ENCODE data around the gene MBNL2.
A peak's percentile ranks its signal among the peaks of the same experiment; 100 is the strongest.

DNA sequence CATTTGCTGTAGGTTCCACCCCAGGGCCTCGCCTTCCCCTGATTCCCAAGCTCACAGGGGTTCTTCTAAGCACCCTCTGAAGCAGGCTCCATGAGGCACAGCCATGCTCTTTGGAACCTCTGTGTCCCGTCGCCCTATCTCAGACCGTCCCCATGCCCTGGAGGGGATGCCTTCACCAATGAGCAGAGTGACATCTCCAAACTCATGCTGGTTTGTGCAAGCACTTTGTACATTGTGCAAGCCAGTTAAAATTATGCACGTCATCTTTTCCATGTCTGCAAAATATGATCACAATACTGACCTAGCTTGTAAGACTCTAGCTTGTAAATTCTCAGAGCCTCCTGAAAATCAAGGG, 165.3 kb downstream of the MBNL2 start:
- TF ChIP-seq POLR2A (IDR thresholded peaks at IDR 0.05) = peak in 1 of 3 donors; percentile 9
- TF ChIP-seq, protein P1, sequence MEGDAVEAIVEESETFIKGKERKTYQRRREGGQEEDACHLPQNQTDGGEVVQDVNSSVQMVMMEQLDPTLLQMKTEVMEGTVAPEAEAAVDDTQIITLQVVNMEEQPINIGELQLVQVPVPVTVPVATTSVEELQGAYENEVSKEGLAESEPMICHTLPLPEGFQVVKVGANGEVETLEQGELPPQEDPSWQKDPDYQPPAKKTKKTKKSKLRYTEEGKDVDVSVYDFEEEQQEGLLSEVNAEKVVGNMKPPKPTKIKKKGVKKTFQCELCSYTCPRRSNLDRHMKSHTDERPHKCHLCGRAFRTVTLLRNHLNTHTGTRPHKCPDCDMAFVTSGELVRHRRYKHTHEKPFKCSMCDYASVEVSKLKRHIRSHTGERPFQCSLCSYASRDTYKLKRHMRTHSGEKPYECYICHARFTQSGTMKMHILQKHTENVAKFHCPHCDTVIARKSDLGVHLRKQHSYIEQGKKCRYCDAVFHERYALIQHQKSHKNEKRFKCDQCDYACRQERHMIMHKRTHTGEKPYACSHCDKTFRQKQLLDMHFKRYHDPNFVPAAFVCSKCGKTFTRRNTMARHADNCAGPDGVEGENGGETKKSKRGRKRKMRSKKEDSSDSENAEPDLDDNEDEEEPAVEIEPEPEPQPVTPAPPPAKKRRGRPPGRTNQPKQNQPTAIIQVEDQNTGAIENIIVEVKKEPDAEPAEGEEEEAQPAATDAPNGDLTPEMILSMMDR (IDR thresholded peaks at IDR 0.05) = no peak
